GM21528 (cell line): ENCODE measurements around the gene PTPRH.

Experiments
- ATAC-seq: cut with Tn5 transposase; IDR thresholded peaks from one replicate; pipeline ENCODE4 v1.9.1; 2021; ENCODE audit warnings: mild to moderate bottlenecking, moderate library complexity; ENCODE audit not compliant: unreplicated experiment, low FRiP score

Gene PTPRH

DNA sequence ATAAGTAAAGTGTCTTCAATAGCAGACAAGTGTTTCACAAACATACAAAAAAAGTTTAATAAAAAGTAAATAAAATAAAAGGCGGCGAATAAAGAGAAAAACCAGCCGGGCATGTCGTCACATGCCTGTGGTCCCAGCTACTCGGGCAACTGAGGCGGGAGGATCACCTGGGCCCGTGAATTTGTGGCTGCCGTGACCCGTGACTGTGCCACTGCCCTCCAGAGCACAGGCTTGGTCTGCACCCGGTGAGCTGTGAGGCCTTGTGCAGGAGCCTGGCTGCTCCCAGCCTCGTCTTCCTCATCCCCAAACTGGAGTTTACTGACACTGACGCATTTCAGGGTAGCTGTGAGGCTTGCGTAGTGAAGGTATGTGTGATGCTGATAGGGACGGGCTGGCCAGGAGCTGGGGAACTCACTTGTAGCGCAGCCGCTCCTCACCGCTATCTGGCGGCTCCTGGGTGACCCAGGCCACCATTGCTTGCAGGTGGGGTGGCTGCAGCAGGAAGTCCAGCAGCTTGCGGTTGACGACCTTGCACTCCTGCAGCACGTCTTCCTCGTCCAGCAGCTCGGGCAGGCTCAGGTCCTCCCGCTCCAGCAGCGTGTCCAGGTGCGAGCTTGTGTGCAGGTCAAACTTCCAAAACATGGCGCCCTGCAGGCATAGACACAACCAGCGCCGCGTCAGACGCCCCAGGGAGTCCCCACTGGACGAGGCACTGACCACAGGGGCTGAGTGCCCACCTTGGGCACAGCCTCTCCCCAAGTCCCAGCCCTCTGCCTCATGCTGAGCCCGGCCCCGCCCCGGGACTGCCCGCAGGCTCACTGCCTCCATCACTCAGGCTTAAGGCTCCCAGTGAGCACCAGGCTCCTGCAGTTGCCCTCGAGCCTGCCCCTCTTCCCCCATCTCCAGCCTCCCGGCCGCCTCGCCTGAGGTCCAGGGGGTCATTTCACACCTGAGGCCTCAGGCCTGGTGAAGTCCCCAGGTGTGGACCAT, 37.5 kb upstream of the PTPRH start:
- no peak for ATAC-seq

DNA sequence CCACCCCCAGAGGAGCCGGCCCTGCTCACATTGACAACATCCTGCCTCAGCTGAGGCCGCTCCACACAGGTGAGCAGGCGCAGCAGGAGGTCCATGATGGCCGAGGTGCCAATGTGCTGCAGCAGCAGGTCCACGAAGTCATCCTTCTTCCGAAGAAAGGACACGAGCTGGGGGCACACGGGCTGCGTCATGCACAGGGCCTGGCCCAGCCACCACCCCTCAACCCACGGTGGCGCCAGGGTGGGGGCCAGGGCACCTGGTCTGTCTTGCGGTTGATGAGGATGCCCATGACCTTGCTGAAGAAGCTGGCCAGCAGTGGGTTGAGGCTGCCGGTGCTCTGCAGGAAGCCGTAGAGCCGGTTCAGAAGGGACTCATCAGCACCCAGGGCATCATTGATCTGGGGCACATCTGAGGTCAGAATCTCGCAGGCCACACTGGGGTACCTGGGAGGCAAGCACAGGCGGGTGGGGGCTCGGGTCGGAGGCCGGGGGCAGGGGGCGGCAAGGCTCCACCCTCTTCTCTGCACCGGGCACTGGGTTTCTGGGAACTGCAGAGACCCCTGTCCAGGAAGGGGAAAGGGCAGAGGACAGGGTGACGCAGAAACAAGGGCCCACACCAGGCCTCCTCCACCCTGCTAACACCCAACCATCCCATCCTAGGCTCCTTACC, 36.1 kb upstream of the PTPRH start:
- ATAC-seq, result no peak

DNA sequence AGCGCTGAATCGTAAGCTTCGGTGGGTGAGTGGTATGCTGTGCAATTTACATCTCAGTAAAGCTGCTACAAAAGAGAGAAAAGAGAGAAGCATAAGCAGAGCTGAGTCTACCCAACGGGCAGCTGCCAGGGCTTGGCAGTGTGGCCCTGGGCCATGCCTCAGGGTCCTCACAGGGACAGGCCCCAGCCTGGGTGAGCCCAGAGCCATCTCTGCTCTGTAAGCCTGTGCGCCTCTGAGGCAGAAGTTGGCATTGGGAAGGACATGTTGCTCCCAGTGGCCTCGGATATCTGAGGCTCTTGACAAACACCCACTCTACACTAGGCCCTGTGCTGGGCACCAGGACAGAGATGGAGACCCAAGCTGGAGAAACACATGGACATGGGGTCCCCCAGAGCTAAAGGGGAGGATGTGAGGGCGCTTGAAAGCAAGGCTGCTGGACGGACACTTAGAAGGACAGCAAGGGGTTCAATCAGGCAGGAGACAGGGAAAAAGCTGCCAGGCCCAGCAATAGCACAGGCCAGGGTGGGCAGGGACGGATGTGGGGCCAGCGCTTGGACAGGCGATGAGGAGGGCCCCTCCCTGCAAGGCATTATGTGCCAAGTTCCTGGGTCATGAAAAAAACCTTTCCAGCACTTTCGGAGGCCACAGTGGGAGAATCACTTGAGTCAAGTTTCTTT, 34.8 kb upstream of the PTPRH start:
- ATAC-seq, result no peak

DNA sequence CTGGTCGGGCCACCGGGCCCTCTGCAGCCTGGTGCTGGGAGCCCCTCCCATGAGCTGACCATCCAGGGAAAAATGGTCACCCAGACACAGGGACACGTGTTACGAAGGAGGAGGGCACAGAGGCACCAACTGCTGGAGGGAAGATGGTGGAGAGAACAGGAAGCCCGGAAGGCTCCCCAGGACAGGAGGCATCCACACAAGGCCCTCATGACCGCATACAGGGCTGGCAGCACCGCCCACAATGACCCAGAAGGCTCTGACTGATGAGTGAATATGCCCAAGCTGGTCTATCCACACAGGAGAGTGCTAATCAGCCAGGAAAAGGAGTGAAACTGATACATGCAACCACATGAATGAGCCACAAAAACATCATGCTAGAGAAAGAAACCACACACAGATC, 33.2 kb upstream of the PTPRH start:
- ATAC-seq, result no peak

DNA sequence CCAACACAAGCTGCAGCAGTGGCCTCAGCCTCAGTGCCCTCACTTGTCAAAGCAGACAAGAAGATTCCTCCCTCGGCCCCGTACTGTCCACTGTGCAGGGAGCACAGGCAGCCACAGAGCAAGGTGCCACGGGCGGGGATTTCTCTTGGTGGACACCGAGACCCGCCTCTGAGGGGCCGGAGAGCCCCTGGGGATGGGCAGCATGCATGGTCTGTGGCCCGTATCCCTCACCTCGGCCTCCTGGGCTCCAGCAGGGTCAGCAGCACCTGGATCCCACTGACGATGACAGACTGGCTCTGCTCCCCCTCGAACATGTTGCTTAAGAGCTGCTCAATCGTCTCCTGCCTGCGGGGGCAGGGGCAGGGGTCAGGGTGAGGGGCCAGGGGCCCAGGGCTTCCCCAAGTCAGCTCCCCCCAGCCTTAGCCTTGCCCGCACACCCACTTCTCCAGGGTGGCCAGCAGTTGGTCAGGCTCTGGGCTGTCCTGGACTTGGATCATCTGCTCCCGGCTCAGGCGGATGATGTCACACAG, 32.7 kb upstream of the PTPRH start:
- ATAC-seq, result no peak

DNA sequence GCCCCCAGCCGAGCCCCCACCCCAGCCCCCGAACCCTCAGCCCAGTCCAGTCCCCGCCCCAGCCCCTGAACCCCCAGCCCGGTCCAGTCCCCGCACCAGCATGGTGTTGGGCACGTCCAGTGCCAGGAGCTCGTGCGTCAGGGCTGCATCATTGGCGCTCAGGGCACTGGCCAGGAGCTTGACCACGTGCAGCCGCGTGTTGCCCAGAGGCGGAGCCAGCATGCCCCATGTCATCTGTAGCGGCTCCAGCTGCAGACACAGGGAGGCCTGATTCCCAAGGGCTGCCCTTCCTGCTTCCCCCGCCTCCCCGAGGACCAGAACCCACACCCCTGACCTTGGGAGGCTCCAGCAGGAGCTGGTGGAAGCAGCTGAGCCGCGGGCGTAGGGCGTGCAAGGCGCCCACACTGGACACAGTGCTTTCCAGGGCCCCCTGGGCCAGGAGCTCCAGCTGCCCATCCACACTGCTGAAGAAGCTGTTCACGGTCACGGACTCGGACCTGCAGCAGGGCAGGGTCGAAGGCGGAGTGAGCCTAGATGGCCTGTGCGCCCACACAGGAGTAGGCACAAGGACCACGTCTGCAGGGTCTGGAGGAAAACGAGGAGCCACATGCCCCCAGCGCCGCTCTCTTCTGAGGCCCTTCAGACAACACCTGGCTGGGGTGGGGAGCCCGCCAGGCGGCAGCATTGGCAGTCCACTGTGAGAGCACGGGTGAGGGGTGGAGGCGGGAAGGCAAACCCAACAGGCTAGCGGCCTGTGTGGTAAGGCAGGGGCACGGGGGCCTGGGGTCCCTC, 32.0 kb upstream of the PTPRH start:
- no peak for ATAC-seq

DNA sequence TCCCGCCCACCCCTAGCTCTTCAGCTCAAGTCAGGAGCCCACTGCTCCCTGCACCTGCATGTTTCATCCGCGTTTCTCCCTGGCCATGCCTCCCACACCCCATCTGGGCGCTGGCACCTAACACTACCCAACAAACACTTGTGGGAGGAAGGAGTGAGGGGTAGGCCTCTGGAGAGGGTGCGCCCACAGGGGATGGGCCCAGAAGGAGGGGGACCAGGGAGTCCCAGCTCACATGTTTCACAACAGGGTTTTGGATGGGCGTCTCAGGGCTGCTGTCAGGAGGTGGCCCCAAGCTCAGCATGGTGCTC, 31.4 kb upstream of the PTPRH start:
- no peak for ATAC-seq

DNA sequence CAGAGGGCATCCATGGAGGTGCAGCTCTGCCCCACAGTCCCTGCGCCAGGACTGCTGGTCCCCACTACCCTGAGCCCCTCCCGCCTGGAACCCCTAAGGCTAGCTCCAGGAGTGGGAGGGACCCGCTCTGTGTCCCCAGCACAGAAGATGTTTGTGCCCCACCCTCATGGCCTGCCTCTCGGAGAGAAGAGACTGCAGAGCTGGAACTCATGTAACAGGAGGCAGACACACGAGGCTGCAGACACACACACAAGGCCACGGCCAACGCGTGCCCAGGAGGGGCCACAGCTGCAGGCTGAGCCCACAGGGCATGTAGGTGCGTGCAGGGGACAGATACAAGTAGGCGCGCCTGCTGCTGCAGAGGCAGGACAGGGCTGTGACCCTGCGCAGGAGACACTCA, 29.7 kb upstream of the PTPRH start:
- ATAC-seq, result no peak

DNA sequence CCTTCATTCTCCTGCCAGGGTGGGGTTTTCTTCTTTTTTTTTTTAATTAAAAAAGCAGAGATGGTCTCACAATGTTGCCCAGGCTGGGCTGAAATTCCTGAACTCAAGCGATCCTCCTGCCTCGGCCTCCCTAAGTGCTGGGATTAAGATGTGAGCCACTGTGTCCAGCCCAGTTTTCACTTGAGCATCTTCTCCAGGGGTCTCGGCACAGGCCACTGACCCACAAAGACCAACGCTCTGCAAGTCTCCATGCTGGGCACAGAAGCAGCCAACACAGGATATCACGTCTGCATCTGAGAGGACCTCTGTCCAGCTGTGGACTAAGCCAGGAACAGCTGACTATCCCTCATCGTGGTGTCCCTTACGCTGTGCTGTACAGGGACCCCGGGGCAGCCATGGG, 28.7 kb upstream of the PTPRH start:
- ATAC-seq, result no peak

DNA sequence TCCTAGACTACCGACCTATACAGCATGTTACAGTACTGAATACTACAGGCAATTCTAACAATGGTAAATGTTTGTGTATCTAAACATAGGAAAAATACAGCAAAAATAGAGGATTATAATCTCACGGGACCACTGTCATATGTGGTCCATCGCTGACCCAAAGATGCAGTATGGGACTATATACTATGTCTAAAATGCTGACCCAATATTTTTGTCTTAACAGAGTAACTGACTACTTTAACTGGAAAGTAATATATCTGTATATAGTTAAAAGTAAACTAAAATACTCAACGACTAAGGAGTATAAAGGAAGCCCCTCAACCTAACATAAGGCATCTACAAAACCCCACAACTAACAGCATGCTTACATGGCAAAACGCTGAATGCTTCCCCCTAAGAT, 23.7 kb upstream of the PTPRH start:
- no peak for ATAC-seq

DNA sequence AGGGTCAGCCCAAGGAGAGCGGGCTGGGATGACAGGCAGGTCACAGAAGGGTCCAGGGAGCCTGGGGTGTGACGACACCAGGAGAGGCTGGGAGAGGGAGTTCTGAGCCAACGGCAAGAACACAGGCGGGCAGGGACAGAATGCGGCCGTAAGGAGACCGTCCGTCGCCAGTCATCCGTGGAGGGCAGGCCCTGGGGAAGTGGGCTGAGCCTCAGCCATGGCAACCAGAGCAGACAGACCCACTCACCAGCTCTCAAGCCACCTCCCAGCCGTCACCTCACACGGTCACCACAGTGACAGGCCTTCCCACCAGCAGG, 22.9 kb upstream of the PTPRH start:
- no peak for ATAC-seq

DNA sequence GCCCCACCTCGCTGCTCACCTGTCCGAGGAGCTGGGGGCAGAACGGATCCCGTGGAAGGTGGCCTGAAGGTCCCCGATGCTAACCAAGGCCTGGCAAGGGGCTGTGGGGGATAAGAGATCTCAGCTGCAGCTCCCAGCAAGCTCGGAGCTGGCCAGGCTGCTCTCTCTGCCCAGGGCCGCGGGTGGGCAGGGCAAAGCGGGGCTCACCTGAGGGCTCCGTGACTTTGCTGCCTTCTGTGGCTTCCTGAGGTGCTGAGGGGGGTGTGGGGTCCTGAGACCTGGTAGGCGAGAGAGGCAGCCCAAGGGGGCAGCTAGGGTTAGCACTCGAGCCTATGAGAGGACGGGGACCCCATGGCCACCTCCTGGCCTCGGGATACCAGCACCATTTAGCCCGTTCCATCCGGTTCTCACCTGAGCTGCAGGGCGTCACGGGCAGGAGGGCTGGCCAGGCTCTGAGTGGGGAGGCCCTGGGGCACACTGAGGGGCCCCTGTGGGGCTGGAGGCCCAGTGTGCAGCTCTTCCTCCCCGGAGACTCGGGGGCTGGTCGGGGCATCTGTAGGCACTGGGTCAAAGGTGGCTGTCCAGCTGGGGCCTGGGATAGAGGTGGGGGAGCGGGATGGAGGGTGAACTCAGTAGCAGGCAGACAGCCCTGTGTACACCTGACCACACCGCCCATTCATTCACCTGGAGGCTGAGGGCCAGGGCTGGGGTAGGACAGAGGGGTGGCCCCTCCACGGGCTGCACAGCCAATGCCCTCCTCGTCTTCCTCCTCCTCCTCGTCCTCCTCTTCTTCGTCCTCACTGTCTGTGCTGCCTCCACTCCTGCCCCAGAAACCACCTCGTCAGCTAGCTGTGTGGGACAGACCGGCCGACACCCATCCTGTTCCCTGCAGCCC, 22.3 kb upstream of the PTPRH start:
- ATAC-seq, result no peak

DNA sequence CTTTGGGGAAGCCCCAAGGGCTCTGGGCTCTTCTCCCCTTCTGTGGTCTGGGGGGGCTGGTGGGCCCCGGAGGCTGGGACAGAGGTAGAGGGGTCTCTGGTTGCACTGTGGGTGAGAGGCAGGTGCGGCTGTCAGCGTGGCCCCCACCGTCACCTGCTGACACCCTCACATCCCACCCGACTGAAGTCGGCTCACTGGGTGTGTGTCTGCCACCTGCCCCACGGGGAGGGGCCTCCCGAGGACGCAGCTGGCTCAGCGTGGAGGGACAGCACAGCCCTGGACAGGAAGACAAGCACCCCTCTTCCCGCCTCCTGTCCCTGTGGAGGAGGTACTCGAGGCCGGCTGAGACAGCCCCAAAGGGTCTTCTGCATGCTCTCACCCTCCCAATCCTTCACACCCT, 21.5 kb upstream of the PTPRH start:
- no peak for ATAC-seq

DNA sequence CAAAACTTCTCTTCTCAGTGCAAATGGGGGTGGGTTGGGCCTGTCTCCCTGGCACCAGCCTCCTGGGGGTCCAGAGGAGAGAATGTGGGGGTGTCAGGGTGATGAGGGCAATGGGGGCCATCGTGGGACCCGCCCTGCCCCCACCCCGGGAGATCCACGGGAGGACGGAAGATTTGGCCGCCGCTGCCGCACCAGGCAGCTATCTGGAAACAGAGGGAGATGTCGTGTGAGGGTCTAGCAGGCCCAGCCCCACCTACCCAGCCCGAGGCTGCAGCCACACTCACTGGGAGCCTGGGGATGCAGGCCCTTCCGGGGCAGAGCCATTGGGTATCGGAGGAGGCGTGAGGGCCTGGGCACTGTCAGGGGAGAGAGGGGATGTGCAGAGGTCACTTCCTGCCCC, 21.0 kb upstream of the PTPRH start:
- no peak for ATAC-seq

DNA sequence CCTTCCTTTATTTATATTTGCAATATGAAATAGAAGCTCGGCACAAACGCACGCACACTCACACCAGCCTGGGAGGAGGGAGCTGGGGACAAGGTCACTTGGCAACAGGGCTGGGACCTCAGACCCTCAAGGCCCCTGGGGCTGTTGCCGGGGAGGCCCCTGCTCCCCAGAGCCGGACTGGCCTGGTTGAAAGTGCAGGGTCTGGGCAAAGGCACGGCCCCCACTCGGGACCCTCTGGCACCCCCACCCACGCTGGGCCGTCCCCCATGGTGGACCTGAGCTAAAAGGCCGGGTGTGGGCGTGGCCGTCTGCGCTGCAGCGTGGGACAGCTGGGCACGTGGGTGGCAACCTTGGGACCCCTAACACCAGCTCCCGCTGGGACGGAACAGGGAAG, 20.5 kb upstream of the PTPRH start:
- ATAC-seq, result no peak

DNA sequence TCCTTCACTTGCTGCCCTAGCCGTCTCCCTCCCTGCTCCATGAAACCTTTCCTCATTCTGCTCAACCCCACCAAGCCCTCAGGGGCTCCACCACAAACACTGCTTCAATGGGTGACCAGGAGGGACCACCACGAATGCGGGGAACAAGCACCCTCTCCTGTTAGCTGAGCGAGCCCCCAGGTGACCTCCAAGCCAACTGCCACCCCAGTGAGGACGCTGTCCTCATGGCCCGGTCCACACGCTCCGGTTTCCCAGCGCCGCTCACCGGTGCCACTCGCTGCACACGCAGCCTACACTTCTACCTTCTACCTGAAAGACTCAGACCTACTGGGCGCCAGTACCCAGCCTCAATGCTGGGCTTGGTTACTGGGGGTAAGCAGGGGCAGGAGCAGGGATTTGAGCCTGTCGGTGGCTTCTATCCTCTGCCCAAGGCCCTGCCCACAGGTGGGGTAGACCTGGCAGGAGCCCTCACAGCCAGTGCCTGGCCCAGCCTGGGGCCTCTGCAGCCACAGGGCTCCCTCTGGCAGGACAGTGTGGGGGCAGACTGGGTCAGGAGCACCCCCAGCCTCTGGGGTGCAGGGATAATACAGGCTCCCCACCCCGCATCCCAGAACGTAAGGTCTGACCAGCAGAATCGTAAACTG, 20.0 kb upstream of the PTPRH start:
- no peak for ATAC-seq

DNA sequence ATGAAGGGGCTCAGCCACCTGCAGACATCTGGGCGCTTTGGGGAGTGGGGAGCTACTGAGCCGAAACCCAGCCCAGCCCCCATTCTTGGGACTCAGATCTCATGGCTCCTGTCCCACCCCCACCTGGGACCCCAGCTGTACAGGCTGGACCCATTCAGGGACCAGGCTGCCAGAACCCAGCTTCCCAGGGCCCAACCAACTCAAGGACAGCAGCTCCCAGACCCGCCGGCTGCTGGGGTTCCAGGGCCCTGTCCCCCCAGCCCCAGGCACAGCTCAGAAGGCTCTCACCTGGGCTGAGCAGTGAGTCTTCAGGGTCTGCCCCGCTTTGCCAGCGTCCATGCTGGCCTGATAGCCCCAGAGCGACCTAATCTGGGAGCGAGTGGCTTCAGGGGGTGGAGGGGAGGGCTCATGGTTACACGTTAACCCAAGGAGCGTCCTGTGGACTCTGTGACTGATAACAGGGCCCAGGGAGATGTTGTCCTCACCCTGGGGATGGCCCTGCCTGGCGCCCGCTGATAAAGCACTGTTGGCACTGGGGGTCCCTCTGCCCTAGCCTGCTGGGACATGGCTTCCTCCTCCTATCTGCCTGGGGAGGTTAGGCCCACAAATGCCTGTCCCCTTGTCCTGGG, 19.2 kb upstream of the PTPRH start, which contains the start of gene TMEM86B:
TMEM86B (minus strand) TSS at position 361 of the 629 bp plus-strand sequence; CDS start at position 339, 22 bp downstream.
- no peak for ATAC-seq

DNA sequence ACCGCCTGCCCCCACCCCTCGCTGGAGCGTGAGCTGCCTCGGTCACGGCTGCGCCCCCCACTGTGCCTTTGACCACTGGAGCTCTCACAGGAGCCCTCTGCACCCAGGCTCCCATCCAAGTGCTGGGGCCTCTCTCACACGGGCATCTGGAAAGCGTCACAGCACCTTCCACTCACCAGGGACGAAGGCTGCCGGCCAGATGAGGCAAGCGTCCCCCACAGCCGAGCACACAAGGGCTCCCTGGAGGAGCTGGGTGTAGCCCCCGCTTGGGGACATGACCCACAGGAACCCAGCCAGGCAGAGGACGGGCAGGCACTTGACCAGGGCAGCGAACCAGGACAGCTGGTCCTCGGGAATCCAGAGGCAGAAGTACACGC, 18.7 kb upstream of the PTPRH start:
- no peak for ATAC-seq
